Astrocyte (in vitro differentiated cells and primary cell): ENCODE data around the gene TTC33. TPM values are rescaled to one million over a fixed set of nuclear protein-coding genes. Genes with fewer than 3 reads are reported as not detected.
"Not testable (repeated sequence)": the region's sequence is repeated elsewhere in the genome, so short reads cannot be mapped to it uniquely, and the experiment has no call there.

Experiments
- DNase-seq: peaks from one replicate; pipeline ENCODE4 v3.0.0-alpha.2; 2010; ENCODE audit warnings: low read depth
- FAIRE-seq: peaks from 2 replicates; lab custom pipeline; 2011; peaks lifted over from hg19 to GRCh38; lab: Jason Lieb, UNC
- H2AFZ ChIP-seq: 2 replicates; pipeline ENCODE4 v1.6.0; 2012; ENCODE audit warnings: low read depth, low read length, inconsistent platforms
- H3K27ac ChIP-seq: 2 replicates; pipeline ENCODE4 v1.5.1; 2011; ENCODE audit warnings: low read depth, low read length, inconsistent platforms
- H3K27me3 ChIP-seq: 2 replicates; pipeline ENCODE4 v1.6.0; 2011; ENCODE audit warnings: low read length, inconsistent platforms; ENCODE audit not compliant: insufficient read depth
- H3K36me3 ChIP-seq: 2 replicates; pipeline ENCODE4 v1.5.1; 2011; ENCODE audit warnings: low read length, inconsistent platforms; ENCODE audit not compliant: insufficient read depth
- H3K4me1 ChIP-seq: 2 replicates; pipeline ENCODE4 v1.5.1; 2011; ENCODE audit warnings: low read length, inconsistent platforms; ENCODE audit not compliant: insufficient read depth
- H3K4me2 ChIP-seq: 2 replicates; pipeline ENCODE4 v1.6.0; 2012; ENCODE audit warnings: low read length, inconsistent platforms
- H3K4me3 ChIP-seq: 2 replicates; pipeline ENCODE4 v1.5.1; 2011; ENCODE audit warnings: low read depth, mild to moderate bottlenecking, low read length, inconsistent platforms; ENCODE audit not compliant: insufficient read depth
- H3K79me2 ChIP-seq: 2 replicates; pipeline ENCODE4 v1.6.0; 2012; ENCODE audit warnings: mild to moderate bottlenecking, low read length, inconsistent platforms; ENCODE audit not compliant: insufficient read depth
- H3K9ac ChIP-seq: 2 replicates; pipeline ENCODE4 v1.6.0; 2012; ENCODE audit warnings: mild to moderate bottlenecking, low read length, inconsistent platforms
- H3K9me3 ChIP-seq: 2 replicates; pipeline ENCODE4 v1.5.1; 2012; ENCODE audit warnings: low read depth, mild to moderate bottlenecking, low read length, inconsistent platforms; ENCODE audit not compliant: insufficient read depth
- H4K20me1 ChIP-seq: 2 replicates; pipeline ENCODE4 v1.6.0; 2012; ENCODE audit warnings: low read length, inconsistent platforms; ENCODE audit not compliant: insufficient read depth
- H3K27ac Mint-ChIP-seq: one replicate; pipeline ENCODE4 v1.8.0; 2021; ENCODE audit warnings: mild to moderate bottlenecking, mixed read lengths; ENCODE audit not compliant: unreplicated experiment
- H3K27me3 Mint-ChIP-seq: one replicate; pipeline ENCODE4 v1.8.0; 2021; ENCODE audit warnings: low read depth, mixed read lengths; ENCODE audit not compliant: unreplicated experiment
- H3K36me3 Mint-ChIP-seq: one replicate; pipeline ENCODE4 v1.8.0; 2021; ENCODE audit warnings: low read depth, mixed read lengths; ENCODE audit not compliant: unreplicated experiment
- H3K4me1 Mint-ChIP-seq: one replicate; pipeline ENCODE4 v1.8.0; 2021; ENCODE audit warnings: low read depth, mixed read lengths; ENCODE audit not compliant: unreplicated experiment
- H3K4me3 Mint-ChIP-seq: one replicate; pipeline ENCODE4 v1.8.0; 2021; ENCODE audit warnings: mild to moderate bottlenecking, moderate library complexity, mixed read lengths; ENCODE audit not compliant: unreplicated experiment
- H3K9me3 Mint-ChIP-seq: one replicate; pipeline ENCODE4 v1.8.0; 2021; ENCODE audit warnings: mild to moderate bottlenecking, mixed read lengths; ENCODE audit not compliant: unreplicated experiment
- CTCF ChIP-seq: IDR thresholded peaks from 2 replicates; pipeline ENCODE4 v1.5.1; 2011; ENCODE audit warnings: low read depth, mild to moderate bottlenecking, inconsistent platforms, low read length, moderate library complexity; ENCODE audit not compliant: insufficient read depth
- EZH2 ChIP-seq: IDR thresholded peaks from 2 replicates; pipeline ENCODE4 v1.6.1; 2012; ENCODE audit warnings: mild to moderate bottlenecking, low read length, inconsistent platforms; ENCODE audit not compliant: insufficient read depth
- total RNA-seq: library from RNA; stranded (reverse); gene quantifications from 2 replicates; pipeline ENCODE4 v1.2.1, GENCODE V29; 2021

The TTC33 gene
- total RNA-seq, 1 donor from 2014 or later: 13.3 TPM

GRCh38 chr5:40665635-40666298 lies 90.0 kb downstream of the TTC33 start:
- Histone ChIP-seq H3K27ac (no peak overlapping the region), H3K4me3 (no peak overlapping the region), H3K9me3 (no peaks in the 10 kb centered on the region), H4K20me1 (no peaks in the 10 kb centered on the region), H3K4me2 (no peak overlapping the region), H3K4me1 (no peaks in the 10 kb centered on the region), H3K36me3 (no peaks in the 10 kb centered on the region), H3K79me2 (no peaks in the 10 kb centered on the region), H3K9ac (no peak overlapping the region), H2AFZ (no peak overlapping the region), H3K27me3 (no peaks in the 10 kb centered on the region)
- no peak for DNase-seq
- no peak overlapping the region for H3K4me3 Mint-ChIP-seq
- peaks cover 2% of the 10 kb centered on the region for H3K27me3 Mint-ChIP-seq
- peaks cover 3% of the 10 kb centered on the region for H3K9me3 Mint-ChIP-seq
- H3K27ac Mint-ChIP-seq: no peak overlapping the region
- no peak for TF ChIP-seq CTCF
- no peak for TF ChIP-seq EZH2
- H3K36me3 Mint-ChIP-seq: no peaks in the 10 kb centered on the region
- H3K4me1 Mint-ChIP-seq: peaks cover 2% of the 10 kb centered on the region
- FAIRE-seq: no peak

- FAIRE-seq: no peak
- H3K27ac ChIP-seq: no peak overlapping the region
- no peak overlapping the region for H2AFZ ChIP-seq
- no peaks in the 10 kb centered on the region for H3K36me3 Mint-ChIP-seq
- H3K4me2 ChIP-seq: no peak overlapping the region
- peaks cover 6% of the 10 kb centered on the region for H3K4me1 Mint-ChIP-seq
- H3K36me3 ChIP-seq: no peaks in the 10 kb centered on the region
- no peak overlapping the region for H3K4me3 Mint-ChIP-seq
- no peak for TF ChIP-seq EZH2
- TF ChIP-seq CTCF: no peak
- no peaks in the 10 kb centered on the region for H4K20me1 ChIP-seq
- H3K27ac Mint-ChIP-seq: no peak overlapping the region
- no peaks in the 10 kb centered on the region for H3K4me1 ChIP-seq
- H3K9me3 ChIP-seq: no peaks in the 10 kb centered on the region
- H3K27me3 Mint-ChIP-seq: peaks cover 2% of the 10 kb centered on the region
- no peak for DNase-seq
- no peak overlapping the region for H3K9ac ChIP-seq
- peaks cover 3% of the 10 kb centered on the region for H3K9me3 Mint-ChIP-seq
- no peaks in the 10 kb centered on the region for H3K27me3 ChIP-seq
- no peak overlapping the region for H3K4me3 ChIP-seq
- H3K79me2 ChIP-seq: no peaks in the 10 kb centered on the region
Observed at GRCh38 chr5:40660751-40661150, 95.0 kb downstream of the TTC33 start.

DNA sequence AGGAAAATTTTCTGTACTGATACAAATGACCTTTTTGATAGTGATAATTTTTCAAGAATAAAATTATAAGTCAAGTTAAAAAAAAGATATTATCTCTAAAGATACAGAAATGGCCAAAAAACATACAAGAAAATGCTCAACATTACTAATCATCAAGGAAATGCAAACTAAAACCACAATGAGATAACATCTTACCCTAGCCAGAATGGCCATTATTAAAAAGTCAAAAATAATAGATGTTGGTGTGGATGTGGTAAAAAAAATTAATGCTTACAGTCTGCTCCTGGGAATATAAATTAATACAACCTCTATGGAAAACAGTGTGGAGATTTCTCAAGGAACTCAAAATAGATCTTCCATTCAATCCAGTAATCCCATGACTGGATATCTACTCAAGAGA lies 99.0 kb downstream of the TTC33 start:
- no peaks in the 10 kb centered on the region for H3K27me3 ChIP-seq
- TF ChIP-seq CTCF: no peak
- no peak for TF ChIP-seq EZH2
- no peaks in the 10 kb centered on the region for H3K36me3 Mint-ChIP-seq
- no peak overlapping the region for H3K27ac ChIP-seq
- H3K4me1 Mint-ChIP-seq: peaks cover 11% of the 10 kb centered on the region
- H3K9me3 ChIP-seq: no peaks in the 10 kb centered on the region
- no peaks in the 10 kb centered on the region for H3K27me3 Mint-ChIP-seq
- no peak overlapping the region for H3K4me3 ChIP-seq
- H4K20me1 ChIP-seq: no peaks in the 10 kb centered on the region
- FAIRE-seq: no peak
- H3K79me2 ChIP-seq: no peaks in the 10 kb centered on the region
- no peak overlapping the region for H3K4me2 ChIP-seq
- no peak for DNase-seq
- no peaks in the 10 kb centered on the region for H3K9me3 Mint-ChIP-seq
- no peaks in the 10 kb centered on the region for H3K4me1 ChIP-seq
- H2AFZ ChIP-seq: no peak overlapping the region
- no peak overlapping the region for H3K4me3 Mint-ChIP-seq
- no peak overlapping the region for H3K27ac Mint-ChIP-seq
- no peak overlapping the region for H3K9ac ChIP-seq
- H3K36me3 ChIP-seq: no peaks in the 10 kb centered on the region

DNA sequence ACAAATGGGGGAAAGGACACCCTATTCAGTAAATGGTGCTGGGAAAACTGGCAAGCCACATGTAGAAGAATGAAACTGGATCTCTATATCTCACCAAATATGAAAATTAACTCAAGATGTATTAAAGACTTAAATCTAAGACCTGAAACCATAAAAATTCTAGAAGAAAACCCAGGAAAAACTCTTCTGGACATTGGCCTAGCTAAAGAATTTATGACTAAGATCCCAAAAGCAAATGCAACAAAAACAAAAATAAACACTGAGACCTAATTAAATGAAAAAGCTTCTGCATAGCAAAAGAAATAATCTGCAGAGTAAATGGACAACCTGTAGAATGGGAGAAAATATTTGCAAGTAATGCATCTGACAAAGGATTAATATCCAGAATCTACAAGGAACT lies 99.7 kb downstream of the TTC33 start:
- H3K36me3 ChIP-seq, H3K27me3 ChIP-seq, FAIRE-seq, H3K4me3 ChIP-seq, H3K27ac ChIP-seq, H3K4me2 ChIP-seq, H3K27me3 Mint-ChIP-seq, H4K20me1 ChIP-seq, DNase-seq, H3K79me2 ChIP-seq, H3K9me3 Mint-ChIP-seq, H3K27ac Mint-ChIP-seq, H3K36me3 Mint-ChIP-seq, H3K9ac ChIP-seq, H2AFZ ChIP-seq, H3K4me3 Mint-ChIP-seq, H3K4me1 ChIP-seq, H3K9me3 ChIP-seq: not testable (repeated sequence)
- H3K4me1 Mint-ChIP-seq: peaks cover 11% of the 10 kb centered on the region
